GM23338 (cell line): ENCODE data around the gene PPP2R5B. TPM values are rescaled to one million over a fixed set of nuclear protein-coding genes. Genes with fewer than 3 reads are reported as not detected.

ENCODE experiments used
- ATAC-seq: fragments of 200-7000 bp; cut with Tn5 transposase; 3 replicates; pipeline ENCODE4 v1.9.1; 2020
- DNase-seq: peaks from one replicate; pipeline ENCODE4 v3.0.0-alpha.2; 2015; ENCODE audit warnings: low spot score
- H2AFZ ChIP-seq: fragments of 200-600 bp; sonication (generic); 2 replicates; pipeline ENCODE4 v1.8.0; 2016; ENCODE audit warnings: antibody characterized with exemption, mild to moderate bottlenecking, moderate library complexity
- H3F3A ChIP-seq: fragments of 200-600 bp; sonication (generic); replicated peaks from 2 replicates; pipeline ENCODE4 v1.8.0; 2017; ENCODE audit warnings: antibody characterized with exemption, mixed run types, low read depth
- H3K27ac ChIP-seq: fragments of 200-600 bp; sonication (generic); 2 replicates; pipeline ENCODE4 v1.6.1; 2016; ENCODE audit warnings: low read depth
- H3K27me3 ChIP-seq: fragments of 200-600 bp; sonication (generic); 2 replicates; pipeline ENCODE4 v1.8.0; 2016; ENCODE audit warnings: mild to moderate bottlenecking, mixed run types, moderate library complexity; ENCODE audit not compliant: insufficient read depth
- H3K36me3 ChIP-seq: fragments of 200-600 bp; sonication (generic); 2 replicates; pipeline ENCODE4 v1.8.0; 2016; ENCODE audit warnings: mild to moderate bottlenecking; ENCODE audit not compliant: insufficient read depth
- H3K4me1 ChIP-seq: fragments of 200-600 bp; sonication (generic); 2 replicates; pipeline ENCODE4 v1.8.0; 2016; ENCODE audit warnings: mild to moderate bottlenecking, moderate library complexity; ENCODE audit not compliant: insufficient read depth
- H3K4me2 ChIP-seq: fragments of 200-600 bp; sonication (generic); 2 replicates; pipeline ENCODE4 v1.7.1; 2017; ENCODE audit warnings: mixed run types
- H3K4me3 ChIP-seq: fragments of 200-600 bp; sonication (generic); 2 replicates; pipeline ENCODE4 v1.6.1; 2016; ENCODE audit warnings: mixed run types
- H3K79me2 ChIP-seq: fragments of 200-600 bp; sonication (generic); replicated peaks from 2 replicates; pipeline ENCODE4 v1.8.0; 2017; ENCODE audit warnings: mild to moderate bottlenecking; ENCODE audit not compliant: insufficient read depth
- H3K9me2 ChIP-seq: fragments of 200-600 bp; sonication (generic); 2 replicates; pipeline ENCODE4 v1.8.0; 2017; ENCODE audit not compliant: insufficient read depth
- H4K20me1 ChIP-seq: fragments of 200-600 bp; sonication (generic); replicated peaks from 2 replicates; pipeline ENCODE4 v1.8.0; 2017; ENCODE audit warnings: mild to moderate bottlenecking; ENCODE audit not compliant: insufficient read depth
- H3K27ac Mint-ChIP-seq: 2 replicates; pipeline ENCODE4 v1.8.0; 2020; ENCODE audit warnings: inconsistent platforms, mild to moderate bottlenecking, moderate library complexity, mixed read lengths
- H3K27me3 Mint-ChIP-seq: 3 replicates; pipeline ENCODE4 v1.8.0; 2022; ENCODE audit warnings: low read depth, mild to moderate bottlenecking, moderate library complexity, mixed read lengths, inconsistent platforms; ENCODE audit not compliant: insufficient read depth, poor library complexity
- H3K36me3 Mint-ChIP-seq: 3 replicates; pipeline ENCODE4 v1.8.0; 2021; ENCODE audit warnings: low read depth, mild to moderate bottlenecking, inconsistent platforms, moderate library complexity, mixed read lengths
- H3K4me1 Mint-ChIP-seq: 3 replicates; pipeline ENCODE4 v1.8.0; 2020; ENCODE audit warnings: mild to moderate bottlenecking, inconsistent platforms, mixed read lengths
- H3K4me3 Mint-ChIP-seq: 3 replicates; pipeline ENCODE4 v1.8.0; 2021; ENCODE audit warnings: moderate library complexity, mild to moderate bottlenecking, inconsistent platforms, mixed read lengths
- H3K9me3 Mint-ChIP-seq: 3 replicates; pipeline ENCODE4 v1.8.0; 2020; ENCODE audit warnings: moderate library complexity, mild to moderate bottlenecking, inconsistent platforms, mixed read lengths
- CREB1 ChIP-seq: fragments of 250-450 bp; sonication (Bioruptor Pico); IDR thresholded peaks from 2 replicates; pipeline ENCODE4 v1.5.0; 2020; ENCODE audit warnings: low read depth, mild to moderate bottlenecking, moderate library complexity
- CTCF ChIP-seq, 2 experiments: fragments of 200-600 bp in 1 of 2; sonication (generic) in 1 of 2; conservative IDR thresholded peaks; 2 replicates each; pipeline versions ENCODE4 v1.5.1 to v1.6.1; 2016 to 2017; ENCODE audit warnings: antibody characterized with exemption in 2 of 2, low read depth in 2 of 2, mild to moderate bottlenecking in 2 of 2, moderate library complexity in 1 of 2
- EZH2 ChIP-seq: fragments of 200-600 bp; sonication (generic); IDR thresholded peaks from one replicate; pipeline ENCODE4 v1.8.0; 2017; ENCODE audit warnings: antibody characterized with exemption, mild to moderate bottlenecking, low read depth; ENCODE audit not compliant: unreplicated experiment
- EZH2phosphoT487 ChIP-seq: fragments of 200-600 bp; sonication (generic); IDR thresholded peaks from one replicate; pipeline ENCODE4 v1.8.1; 2018; ENCODE audit warnings: antibody characterized with exemption; ENCODE audit not compliant: unreplicated experiment
- JUNB ChIP-seq: IDR thresholded peaks from one replicate; pipeline ENCODE4 v1.6.1; 2016; ENCODE audit warnings: antibody characterized with exemption; ENCODE audit not compliant: unreplicated experiment
- NANOG ChIP-seq: IDR thresholded peaks from 2 replicates; pipeline ENCODE4 v1.6.1; 2016; ENCODE audit warnings: antibody characterized with exemption, borderline replicate concordance
- POLR2AphosphoS5 ChIP-seq: IDR thresholded peaks from 2 replicates; pipeline ENCODE4 v1.6.1; 2016; ENCODE audit warnings: antibody characterized with exemption, low read depth
- STAT1 ChIP-seq: IDR thresholded peaks from one replicate; pipeline ENCODE4 v1.6.1; 2016; ENCODE audit warnings: antibody characterized with exemption; ENCODE audit not compliant: unreplicated experiment
- ZNF114 ChIP-seq: fragments of 250-450 bp; sonication (Bioruptor Pico); IDR thresholded peaks from 2 replicates; pipeline ENCODE4 v1.5.0; 2020; ENCODE audit warnings: mild to moderate bottlenecking, moderate library complexity
- ZNF462 ChIP-seq: fragments of 250-450 bp; sonication (Bioruptor Pico); IDR thresholded peaks from 2 replicates; pipeline ENCODE4 v1.5.0; 2020; ENCODE audit warnings: mild to moderate bottlenecking, moderate library complexity
- polyA plus RNA-seq: library from polyadenylated mRNA; unstranded; fragments of >200 nt; fragmentation: Nextera tagmentation; extraction: Ambion mirVana; gene quantifications from 2 replicates; pipeline ENCODE4 v1.2.1, GENCODE V29; 2016
- total RNA-seq: library from RNA; depleted of rRNA; stranded (reverse); fragments of >200 nt; shearing (Covaris generic); gene quantifications from 2 replicates; pipeline ENCODE4 v1.2.3, GENCODE V29; 2014
- TF ChIP-seq, protein P1 (sequence below): IDR thresholded peaks from one replicate; pipeline ENCODE4 v1.6.1; 2018; ENCODE audit warnings: antibody characterized with exemption; ENCODE audit not compliant: unreplicated experiment

PPP2R5B gene
- total and polyA plus RNA-seq, 2 experiments from 2014 or later: 2.8 to 5.8 TPM

DNA sequence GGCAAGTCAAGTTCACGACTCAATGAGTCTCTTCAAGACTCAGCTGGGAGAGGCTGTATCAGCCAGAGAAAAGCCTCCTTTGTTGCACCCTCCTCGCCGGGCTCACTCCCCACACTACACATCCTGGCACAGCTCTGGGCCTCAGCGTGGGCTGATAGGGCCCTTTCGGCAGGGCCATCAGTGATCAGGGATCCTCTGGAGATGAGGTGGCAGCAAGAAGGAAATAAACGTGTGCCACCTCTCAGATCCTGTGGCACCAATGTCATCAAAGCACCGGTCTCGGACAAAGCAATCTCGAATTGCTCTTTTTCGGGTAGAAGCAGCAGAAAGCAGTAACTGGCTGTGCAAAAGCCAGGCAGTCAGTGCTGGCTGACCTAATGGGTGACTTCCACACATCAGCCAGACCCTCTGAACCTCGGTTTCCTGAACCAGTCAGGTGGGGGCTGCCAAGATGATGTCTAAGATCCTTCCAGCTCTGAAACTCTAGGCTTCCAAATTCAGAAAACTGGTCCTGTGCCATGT, 48.2 kb upstream of the PPP2R5B start (continued):
- TF ChIP-seq, protein P1, sequence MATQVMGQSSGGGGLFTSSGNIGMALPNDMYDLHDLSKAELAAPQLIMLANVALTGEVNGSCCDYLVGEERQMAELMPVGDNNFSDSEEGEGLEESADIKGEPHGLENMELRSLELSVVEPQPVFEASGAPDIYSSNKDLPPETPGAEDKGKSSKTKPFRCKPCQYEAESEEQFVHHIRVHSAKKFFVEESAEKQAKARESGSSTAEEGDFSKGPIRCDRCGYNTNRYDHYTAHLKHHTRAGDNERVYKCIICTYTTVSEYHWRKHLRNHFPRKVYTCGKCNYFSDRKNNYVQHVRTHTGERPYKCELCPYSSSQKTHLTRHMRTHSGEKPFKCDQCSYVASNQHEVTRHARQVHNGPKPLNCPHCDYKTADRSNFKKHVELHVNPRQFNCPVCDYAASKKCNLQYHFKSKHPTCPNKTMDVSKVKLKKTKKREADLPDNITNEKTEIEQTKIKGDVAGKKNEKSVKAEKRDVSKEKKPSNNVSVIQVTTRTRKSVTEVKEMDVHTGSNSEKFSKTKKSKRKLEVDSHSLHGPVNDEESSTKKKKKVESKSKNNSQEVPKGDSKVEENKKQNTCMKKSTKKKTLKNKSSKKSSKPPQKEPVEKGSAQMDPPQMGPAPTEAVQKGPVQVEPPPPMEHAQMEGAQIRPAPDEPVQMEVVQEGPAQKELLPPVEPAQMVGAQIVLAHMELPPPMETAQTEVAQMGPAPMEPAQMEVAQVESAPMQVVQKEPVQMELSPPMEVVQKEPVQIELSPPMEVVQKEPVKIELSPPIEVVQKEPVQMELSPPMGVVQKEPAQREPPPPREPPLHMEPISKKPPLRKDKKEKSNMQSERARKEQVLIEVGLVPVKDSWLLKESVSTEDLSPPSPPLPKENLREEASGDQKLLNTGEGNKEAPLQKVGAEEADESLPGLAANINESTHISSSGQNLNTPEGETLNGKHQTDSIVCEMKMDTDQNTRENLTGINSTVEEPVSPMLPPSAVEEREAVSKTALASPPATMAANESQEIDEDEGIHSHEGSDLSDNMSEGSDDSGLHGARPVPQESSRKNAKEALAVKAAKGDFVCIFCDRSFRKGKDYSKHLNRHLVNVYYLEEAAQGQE: no peak
- no peak for TF ChIP-seq JUNB
- no peak for TF ChIP-seq NANOG
- no peak for TF ChIP-seq EZH2phosphoT487
- no peak for TF ChIP-seq CREB1 (CRISPR knock-in tag)
- no peak for TF ChIP-seq STAT1
- no peak for TF ChIP-seq ZNF114 (CRISPR knock-in tag)
- no peak for TF ChIP-seq CTCF (conservative IDR thresholded peaks at IDR 0.05; ENCODE audit: low read depth in 2 of 2)

- peaks cover 10% of the 10 kb centered on the region for H3K27me3 Mint-ChIP-seq
- Histone ChIP-seq H4K20me1 (no peaks in the 10 kb centered on the region; the same call in 1 of the 2 replicates), H3K4me1 (peaks cover 15% of the 10 kb centered on the region; the same call in 1 of the 2 replicates), H3K36me3 (no peaks in the 10 kb centered on the region), H3K4me2 (peak overlapping the region; percentile 93), H3K9me2 (no peaks in the 10 kb centered on the region), H3F3A (0 out of 2 replicates have a peak, but pooled peaks cover 3% of the 10 kb centered on the region), H3K4me3 (peak overlapping the region; percentile 98), H2AFZ (no peak overlapping the region), H3K27ac (no peak overlapping the region), H3K79me2 (peaks cover 21% of the 10 kb centered on the region), H3K27me3 (peaks cover 5% of the 10 kb centered on the region; the same call in 1 of the 2 replicates)
- H3K36me3 Mint-ChIP-seq: peaks cover 6% of the 10 kb centered on the region; the same call in 1 of the 3 replicates
- no peak for DNase-seq
- no peak for ATAC-seq
- H3K4me1 Mint-ChIP-seq: peaks cover 29% of the 10 kb centered on the region
- H3K9me3 Mint-ChIP-seq: no peaks in the 10 kb centered on the region
- H3K27ac Mint-ChIP-seq: no peak overlapping the region
- peak overlapping the region; percentile 76 for H3K4me3 Mint-ChIP-seq
- TF ChIP-seq EZH2 (no peak), NANOG (no peak), JUNB (no peak), ZNF462 (CRISPR knock-in tag) (no peak), POLR2AphosphoS5 (no peak)
Observed at GRCh38 chr11:64876835-64877341, 47.6 kb upstream of the PPP2R5B start.
